ENCODE data around the gene IL1RAPL2.
"Not testable (repeated sequence)": the region's sequence is repeated elsewhere in the genome, so short reads cannot be mapped to it uniquely, and the experiment has no call there.

The IL1RAPL2 gene

DNA sequence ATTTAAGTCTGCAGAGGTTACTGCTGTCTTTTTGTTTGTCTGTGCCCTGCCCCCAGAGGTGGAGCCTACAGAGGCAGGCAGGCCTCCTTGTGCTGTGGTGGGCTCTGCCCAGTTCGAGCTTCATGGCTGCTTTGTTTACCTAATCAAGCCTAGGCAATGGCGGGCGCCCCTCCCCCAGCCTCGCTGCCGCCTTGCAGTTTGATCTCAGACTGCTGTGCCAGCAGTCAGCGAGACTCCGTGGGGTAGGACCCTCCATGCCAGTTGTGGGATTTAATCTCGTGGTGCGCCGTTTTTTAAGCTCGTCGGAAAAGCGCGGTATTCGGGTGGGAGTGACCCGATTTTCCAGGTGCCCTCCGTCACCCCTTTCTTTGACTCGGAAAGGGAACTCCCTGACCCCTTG is 111.5 kb downstream of the IL1RAPL2 start:
- not testable (repeated sequence) for DNase-seq

DNA sequence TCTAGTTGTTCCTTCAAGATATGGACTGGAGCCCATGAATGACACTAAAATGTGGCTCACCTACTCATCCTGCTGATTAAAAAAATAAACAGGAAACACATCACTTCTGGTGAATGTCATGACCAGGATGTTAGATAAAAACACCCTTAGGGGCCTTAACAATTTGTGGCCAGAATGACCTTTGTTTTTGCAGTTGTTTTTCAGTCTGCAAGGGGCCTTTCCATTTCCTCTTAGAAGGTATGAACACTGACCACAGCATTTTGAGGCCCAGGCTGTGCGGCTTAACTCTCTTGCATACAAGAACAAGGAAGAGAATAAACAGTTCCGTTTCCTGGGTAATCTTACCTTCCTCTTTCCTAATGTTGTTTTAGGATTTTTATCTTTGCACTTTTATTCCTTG is 113.2 kb downstream of the IL1RAPL2 start:
- no peak for DNase-seq

DNA sequence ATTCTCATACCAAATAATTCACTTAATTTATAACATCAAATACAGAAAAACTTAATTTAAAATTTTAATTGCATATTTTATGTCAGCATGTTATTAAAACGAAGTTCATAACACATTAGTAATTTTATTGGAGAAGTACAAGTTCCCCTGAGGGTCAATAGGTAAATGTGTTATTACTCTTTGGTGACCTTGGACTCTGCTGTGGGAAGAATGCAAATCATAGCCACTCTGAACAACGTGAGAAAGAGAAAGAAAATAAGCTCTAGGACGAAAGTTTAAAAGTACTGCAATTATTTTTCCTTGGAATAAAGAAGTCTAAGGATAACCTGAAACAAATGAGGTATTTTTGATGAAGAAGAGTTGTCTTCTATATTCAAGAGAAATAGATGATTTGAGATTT is 115.2 kb downstream of the IL1RAPL2 start:
- no peak for DNase-seq

DNA sequence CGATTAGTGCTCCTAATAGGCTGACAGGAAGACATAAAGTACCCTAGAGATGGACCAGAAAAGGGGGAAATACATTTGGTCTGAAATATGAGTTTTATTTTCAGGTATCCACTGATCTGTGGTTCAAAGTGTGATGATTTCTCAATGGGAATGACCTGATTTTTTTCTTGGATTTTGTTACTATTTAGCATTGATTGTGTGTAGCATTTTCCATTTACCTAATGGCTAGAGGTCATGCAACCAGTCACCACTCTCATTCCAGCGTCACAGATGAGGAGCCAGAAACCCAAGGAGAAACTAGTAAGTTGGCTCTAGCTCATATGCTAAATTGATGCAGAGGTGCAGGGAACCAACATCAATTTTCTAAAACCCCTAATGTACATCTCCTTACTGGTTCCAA is 118.1 kb downstream of the IL1RAPL2 start:
- no peak for DNase-seq

DNA sequence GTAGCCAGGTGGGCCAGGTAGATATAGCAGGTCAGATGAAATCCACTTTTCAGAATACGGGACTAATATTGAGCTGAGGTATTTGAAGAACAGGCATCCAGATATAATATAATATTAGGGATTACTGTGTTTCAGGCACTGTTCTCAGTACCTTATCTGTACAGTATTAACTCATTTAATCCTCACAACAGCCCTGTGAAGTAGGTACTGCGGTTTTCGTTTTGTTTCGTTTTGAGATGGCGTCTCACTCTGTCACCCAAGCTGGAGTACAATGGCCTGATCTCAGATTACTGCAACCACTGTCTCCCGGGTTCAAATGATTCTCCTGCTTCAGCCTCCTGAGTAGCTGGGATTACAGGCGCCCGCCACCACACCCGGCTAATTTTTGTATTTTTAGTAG is 129.6 kb downstream of the IL1RAPL2 start:
- DNase-seq, result no peak

DNA sequence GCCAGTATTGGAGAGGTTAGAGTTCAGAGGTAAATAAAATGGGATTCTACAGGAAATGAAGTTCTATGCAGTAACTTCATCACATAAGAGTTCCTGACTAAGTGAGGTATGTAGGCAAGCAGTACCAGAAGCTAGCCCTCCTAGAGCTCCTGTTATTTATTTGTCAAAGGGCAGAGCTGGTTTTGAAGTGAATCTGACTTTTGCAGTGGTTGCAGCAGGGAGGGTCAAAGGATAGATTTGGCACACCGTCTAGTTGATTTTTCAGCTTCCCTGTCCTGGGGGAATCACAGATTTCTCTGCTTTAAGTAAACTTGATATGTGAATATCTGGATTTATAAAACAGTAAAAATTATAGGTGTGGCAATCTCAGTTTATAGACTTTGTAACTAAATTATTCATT is 130.7 kb downstream of the IL1RAPL2 start:
- no peak for DNase-seq

DNA sequence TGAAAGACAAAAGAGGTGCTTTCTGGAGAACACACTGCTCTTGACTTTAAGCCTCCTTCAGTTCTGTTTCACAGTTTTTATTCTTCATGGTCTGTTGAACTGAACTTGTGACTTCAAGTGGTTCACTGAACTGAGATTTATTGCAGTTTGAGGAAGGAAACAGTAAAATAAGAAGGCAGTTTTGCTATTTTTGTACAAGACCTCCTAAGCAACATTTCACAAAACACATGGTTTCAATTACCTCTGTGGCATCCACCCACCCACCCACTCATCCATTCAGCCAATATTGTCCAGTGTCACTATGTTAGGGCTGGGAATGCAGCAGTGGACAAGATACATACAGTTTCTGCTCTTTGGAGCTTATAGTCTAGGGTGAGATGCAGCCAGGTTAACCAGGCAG is 131.3 kb downstream of the IL1RAPL2 start:
- DNase-seq, result no peak

DNA sequence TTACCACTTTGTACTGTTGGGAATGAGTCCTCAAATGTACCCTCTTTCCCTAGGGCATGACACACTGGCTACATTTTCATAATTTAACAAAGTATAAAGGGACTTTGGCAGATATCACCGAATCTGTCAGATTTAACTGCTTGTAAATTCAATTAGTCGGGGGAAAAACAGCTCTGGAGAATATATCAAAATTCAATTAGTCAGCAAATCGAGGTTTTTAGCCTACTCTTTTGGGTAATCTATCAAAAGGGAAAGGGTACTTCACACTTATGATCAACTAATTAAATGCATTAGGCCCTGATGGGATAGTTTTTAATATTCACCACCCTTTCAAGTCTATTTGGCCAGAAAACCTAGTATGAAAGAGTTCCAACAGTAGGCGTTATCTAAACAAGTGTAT is 141.0 kb downstream of the IL1RAPL2 start:
- no peak for DNase-seq

DNA sequence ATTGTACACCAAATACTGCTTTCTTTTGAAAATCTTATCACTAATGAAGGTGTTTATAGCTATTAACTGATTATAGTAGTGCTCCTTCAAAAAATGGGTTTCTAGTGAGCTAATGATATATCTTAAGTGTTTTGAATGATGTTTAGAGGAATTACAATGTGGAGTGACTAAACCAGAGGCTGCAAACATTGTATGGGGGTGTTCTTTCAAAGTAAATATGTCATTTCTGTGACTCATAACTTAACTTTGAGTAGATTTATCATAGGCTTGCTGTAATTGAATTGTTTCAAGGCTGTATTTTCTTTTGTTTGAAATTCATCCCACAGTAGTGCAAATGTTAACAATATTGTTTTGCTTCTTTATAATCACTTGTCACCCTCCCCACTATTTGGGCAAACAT is 141.6 kb downstream of the IL1RAPL2 start:
- DNase-seq, result no peak

DNA sequence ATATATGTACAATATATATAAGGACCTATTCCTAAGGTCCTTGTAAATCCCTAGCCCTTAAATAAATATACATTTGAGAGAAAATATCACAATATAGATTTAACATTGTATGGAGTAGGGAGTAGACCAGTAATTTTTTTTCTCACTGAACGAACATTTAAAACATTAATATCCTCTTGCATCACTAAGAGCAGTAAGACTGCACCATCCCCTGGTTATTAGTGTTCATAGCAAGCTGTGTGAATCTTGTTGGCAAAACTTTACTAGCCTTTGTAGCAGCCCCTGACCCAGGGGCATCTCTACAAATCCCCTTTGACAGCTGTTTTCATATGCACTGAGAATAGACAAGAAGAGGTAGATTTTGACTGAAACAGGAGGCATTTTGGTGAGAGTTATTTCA is 146.5 kb downstream of the IL1RAPL2 start:
- no peak for DNase-seq

DNA sequence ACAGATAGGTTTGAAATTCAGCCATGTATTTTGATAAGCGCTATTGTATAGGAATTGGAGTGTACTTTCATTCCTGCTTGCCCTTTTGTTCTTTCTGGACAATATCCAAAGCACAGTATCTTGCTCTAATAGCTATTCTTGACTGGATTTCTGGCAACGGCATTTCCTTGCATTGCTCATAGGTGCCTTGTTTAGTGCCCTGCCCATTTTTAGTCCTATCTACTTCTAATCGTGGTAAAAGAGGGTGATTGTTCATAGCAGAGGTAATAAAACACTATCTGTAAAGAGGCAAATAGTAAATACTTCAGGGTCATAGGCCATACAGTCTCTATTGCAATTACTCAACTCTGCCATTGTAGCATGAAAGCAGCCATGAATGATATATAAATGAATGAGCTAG is 155.9 kb downstream of the IL1RAPL2 start:
- no peak for DNase-seq

DNA sequence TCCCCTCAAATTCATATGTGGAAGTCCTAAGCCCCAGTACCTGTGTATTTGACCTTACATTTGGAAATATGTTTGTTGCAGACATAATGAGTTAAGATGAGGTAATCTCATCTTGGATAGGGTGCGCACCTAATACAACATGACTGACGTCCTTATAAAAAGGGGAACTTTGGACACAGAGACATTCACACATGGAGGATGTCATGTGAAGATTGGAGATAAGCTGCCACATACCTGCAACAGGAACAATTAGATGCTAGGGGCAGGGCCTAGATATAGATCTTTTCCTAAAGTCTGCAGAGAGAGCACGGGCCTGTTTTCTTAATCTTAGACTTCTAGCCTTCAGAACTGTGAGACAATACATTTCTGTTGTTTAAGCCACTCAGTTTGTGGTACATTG is 162.5 kb downstream of the IL1RAPL2 start:
- DNase-seq, result no peak

DNA sequence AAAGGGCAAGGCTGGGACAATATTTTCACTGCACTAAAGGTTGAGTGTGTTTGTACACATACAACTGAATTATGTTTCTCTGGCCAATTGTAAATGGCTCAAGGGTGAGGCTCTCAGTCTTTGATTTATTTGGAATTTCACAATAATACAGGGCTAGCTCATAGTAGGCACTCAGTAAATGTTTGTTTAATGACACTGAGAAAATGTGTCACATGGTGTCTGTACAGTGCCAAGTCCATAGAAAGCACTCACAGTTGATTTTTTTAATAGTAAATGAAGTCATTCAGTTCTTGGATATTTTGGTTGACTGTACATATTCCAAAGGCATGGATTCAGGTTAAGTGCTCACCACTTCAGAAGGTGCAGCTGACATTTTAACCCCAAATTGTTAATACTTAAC is 176.4 kb downstream of the IL1RAPL2 start:
- no peak for DNase-seq

DNA sequence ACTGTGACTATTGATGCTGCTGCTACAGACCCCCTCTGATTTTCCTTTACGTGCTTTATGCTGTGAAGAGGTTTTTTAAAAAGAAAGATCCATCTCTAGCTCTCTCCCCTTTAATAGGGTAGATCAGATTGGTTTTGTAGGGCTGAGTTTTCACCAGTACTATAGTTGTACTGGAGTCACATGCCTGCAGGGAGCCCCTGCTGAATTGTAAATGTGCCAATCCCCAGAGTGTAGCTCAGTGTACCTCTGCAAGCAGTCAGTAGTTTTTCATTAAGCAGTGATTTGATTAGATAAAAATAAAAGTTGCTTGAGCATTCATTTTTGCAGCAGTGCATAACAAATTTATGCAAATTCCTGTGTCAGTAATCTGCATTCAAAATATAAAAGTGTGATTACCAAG is 179.2 kb downstream of the IL1RAPL2 start:
- DNase-seq, result no peak

DNA sequence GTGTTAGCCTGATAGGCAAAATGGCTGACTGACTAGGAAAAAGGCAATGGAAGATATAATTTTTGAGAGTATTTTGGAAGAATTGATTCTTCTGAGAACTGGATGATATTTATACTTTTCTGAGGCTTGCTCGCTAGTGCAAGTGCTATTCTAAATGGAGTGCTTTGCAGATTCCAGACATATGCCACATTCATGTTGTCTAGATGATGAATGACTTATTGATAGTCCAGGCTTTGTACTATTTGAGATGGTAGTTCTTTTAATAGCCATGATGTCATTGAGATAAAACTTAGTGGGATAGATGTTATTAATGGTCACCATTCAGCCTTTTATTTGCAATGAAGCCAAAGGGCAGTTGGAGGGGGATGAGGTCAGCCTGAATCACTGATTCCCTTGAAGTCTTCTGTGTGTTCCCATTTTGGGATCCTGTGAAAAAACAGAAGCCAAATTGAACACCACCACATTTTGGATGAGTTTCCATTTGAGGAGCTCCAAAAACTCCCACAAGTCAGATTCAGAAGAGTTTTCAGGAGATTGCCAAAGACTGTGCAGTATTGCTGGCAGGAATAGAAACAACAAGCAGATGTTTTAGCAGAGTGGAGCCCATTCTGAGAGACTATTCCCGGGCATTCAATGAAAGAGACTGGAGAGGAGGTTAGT is 184.1 kb downstream of the IL1RAPL2 start:
- no peak for DNase-seq

DNA sequence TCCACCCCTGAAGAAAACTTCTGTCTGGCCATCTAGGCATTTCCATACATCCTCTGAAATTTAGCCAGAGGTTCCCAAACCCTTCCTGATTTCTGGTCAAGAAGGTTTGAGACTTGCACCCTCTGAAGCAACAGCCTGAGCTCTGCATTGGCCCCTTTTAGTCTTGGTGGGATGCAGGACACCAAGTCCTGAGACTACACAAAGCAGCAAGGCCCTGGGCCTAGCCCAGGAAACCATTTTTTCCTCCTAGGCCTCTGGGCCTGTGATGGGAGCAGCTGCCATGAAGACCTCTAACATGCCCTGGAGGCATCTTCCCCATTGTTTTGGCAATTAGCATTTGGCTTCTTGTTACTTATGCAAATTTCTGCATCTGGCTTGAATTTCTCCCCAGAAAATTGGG is 196.6 kb downstream of the IL1RAPL2 start:
- no peak for DNase-seq

DNA sequence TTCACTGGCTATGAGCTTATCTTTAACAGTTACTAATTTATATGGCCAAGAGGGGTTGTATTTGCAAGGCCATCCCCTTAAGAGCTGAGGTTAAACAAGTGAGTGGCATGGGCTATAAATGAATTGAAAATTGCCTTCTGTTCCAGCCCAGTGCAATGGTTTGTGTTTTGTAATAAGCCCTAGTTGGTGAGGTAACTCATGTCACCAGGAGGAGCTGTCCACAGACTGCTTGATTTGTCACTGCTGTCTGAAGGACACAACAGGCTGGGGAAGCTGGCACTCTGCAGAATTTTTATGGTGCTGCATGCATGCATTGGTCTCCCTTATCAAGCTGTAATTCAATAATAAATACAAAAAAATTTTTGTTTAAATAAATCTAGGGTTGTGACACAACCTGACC is 223.8 kb downstream of the IL1RAPL2 start:
- no peak for DNase-seq

DNA sequence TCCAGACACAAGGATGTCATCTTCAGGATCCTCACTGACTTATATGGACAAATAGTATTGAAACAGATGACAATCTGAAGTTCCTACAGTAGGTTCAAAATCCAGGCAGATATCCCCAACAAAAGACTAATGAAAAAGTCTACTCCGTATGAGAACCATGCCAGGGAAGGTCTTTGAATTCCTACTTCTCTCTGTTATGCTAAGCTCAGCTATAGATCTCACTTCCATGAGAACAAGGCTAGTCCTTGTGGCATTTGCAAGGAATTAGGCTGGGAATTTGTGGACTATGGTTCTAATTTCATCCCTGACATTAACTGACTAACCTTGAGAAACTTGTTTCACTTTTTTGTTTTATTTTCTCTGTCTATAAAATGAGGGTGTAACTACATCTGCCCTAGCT is 229.8 kb downstream of the IL1RAPL2 start:
- DNase-seq, result no peak

DNA sequence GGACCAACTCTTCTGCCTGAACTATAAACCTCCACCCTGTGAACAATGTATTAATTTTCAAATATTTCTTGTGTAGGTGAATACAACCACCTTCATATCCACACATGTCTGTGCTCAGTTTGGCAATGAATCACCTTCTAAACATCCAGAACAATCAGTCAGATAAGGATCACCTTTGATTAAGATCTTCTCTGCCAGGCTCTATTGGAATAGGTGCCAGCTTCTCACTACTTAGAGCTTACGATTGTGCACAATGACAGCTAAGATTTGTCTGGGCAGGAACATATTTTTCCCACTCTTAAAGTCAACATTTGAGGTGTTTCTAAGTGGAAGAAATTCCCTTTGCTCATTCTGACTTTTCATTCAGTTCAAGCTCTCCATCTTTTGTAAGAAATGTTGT is 237.2 kb downstream of the IL1RAPL2 start:
- no peak for DNase-seq

DNA sequence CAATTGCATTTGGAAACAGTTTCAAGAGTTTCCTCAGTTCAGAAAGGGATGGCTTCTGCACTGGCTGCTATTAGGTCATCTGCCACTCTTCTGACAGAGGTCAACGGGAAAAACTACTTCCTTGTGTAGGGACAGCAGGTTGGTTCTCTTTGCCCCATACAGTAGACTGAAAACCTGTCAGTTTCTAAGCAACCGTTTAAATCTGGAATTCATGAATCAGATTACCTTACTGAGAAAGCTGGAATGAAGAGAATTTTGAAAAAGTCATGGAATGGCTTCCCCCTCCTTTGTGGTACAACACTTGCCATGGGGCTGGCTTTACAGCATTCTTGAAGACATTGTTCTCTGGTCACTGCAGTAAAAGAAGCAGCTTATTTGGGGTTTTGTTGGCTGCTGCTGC is 240.3 kb downstream of the IL1RAPL2 start:
- no peak for DNase-seq

DNA sequence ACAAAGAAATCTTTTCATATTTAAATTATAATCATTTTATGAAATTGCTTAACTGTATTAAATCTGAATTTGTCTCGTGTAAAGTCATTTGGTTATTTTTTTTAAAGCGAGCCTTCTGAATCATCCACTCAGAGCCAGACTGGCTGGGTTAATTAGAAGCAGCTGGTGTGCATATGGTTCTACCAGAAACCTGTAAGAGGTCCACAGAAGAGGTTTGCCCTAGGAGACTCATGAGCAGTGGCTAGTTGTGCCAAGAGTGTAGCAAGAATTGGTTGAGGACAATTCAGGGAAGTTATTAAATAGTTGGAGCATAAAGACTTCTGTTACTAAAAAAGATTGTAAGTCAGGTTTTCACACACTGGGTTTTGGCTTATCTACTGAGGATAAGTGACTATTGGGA is 267.4 kb downstream of the IL1RAPL2 start:
- DNase-seq, result no peak

DNA sequence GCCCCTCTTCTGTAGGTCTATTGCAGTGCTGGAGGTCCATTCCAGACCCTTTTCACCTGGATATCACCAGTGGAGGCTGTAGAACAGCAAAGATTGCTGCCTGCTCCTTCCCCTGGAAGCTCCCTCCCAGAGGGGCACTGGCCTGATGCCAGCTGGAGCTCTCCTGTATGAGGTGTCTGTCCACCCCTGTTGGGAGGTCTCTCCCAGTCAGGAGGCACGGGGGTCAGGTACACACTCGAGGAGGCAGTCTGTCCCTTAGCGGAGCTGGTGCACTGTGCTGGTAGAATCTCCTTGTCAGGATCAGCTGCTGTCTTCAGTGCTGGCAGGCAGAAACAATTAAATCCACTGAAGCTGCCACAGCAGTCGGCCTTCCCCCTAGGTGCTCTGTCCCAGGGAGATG is 276.6 kb downstream of the IL1RAPL2 start:
- no peak for DNase-seq

DNA sequence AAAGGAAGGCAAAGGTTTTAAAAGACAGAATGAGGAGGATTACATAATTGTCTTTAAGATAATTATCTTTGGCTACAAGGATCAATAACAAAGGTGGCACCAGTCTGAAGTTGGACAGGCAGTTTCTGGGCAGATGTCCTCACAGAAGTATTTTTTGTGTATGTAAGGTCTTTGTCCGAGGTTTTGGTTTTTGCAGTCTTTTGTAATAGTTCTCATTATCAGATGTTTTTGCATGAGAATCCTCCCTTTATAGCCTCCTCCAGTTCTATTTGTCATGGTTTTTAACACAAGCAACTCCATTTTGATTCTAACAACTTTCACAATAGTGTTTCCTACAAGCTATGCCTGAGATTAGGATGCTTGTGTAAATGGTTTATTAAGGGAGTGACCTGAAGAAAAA is 286.2 kb downstream of the IL1RAPL2 start:
- no peak for DNase-seq

DNA sequence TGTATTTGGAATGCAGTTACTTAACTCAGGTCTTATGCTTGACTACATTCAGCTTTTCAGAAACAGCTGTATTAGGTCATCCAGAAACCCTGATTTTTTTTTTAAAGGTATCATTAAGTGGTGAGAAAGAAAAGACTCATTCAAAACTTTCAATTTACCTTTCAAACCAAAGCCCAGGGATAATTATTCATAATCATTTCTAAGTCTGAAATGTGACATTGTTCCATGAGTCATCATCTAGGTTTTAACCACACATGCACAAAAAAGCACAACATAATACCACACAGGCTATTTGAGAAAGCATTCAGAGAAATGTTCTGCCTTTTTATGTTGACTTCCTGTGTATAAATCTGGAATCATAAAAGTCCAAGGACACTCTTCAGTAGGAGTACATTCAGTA is 288.2 kb downstream of the IL1RAPL2 start:
- no peak for DNase-seq

DNA sequence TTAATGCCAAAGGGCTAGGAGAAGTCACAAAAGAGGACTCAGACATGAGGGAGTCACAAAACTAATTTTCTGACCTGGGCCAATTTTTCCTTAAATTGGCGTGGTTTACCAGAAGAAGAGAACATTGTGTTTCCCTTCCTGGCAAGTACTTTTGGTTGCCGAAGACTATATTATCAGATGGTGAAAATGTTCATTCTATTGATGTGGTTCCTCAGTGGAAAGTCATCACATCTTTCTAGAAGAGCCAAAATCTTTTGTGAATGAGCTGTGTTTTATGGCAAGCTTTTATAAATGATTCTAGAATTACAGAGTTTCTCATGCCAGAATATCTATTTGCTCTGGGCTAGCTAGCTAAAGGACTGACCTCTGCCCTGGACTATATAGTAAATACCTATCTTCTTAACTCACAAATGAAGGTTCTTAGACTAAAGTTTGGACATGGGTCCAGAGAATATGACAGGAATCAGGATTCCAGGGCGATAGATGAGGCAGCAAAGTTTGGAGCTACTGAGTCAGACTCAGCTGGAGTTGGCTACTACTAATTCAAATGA is 288.9 kb downstream of the IL1RAPL2 start:
- DNase-seq, result no peak

Data from suppressor macrophage (primary cell).